HepG2 (cell line): ENCODE measurements around the gene TMEM135.

ENCODE experiments used
- POLR2A ChIP-seq, 2 experiments: IDR thresholded peaks; 2 replicates each; pipeline ENCODE4 v1.6.1; 2011; ENCODE audit warnings: low read depth in 2 of 2, low read length in 2 of 2, mild to moderate bottlenecking in 1 of 2, moderate library complexity in 1 of 2; ENCODE audit not compliant: insufficient read depth in 1 of 2
- RCOR2 ChIP-seq: IDR thresholded peaks from 2 replicates; pipeline ENCODE4 v1.6.1; 2016; ENCODE audit warnings: missing biosample characterization, missing genetic modification reagents
- RFX5 ChIP-seq: IDR thresholded peaks from 2 replicates; pipeline ENCODE4 v1.6.1; 2011; ENCODE audit warnings: low read depth, low read length, improper control_type of control experiment
- ZSCAN9 ChIP-seq: IDR thresholded peaks from 2 replicates; pipeline ENCODE4 v1.6.1; 2016; ENCODE audit warnings: borderline replicate concordance
- TF ChIP-seq, protein P1 (sequence below): sonication (generic); formaldehyde crosslinking; IDR thresholded peaks from 2 replicates; pipeline ENCODE4 v1.5.0; 2020; ENCODE audit warnings: mild to moderate bottlenecking, missing genetic modification reagents, moderate library complexity

DNA sequence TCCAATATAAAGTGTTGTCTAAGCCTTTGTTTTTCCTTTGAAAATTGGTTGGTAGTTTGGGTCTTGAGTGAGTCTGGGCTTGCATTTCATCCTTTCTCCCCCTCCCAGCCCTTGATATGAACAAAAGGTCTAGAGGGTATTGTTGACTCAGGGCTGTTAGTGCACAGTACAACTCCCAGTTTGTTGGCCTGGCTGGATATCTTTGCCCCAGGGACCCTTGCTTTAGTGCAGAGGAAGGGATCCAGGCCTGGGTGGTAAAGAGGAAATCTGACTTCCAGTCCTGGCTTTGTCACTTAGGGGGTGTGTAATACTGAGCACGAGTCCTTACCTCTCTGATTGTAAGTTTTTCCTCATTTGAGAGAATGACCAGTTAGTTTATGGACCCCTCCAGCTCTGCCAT is 330.4 kb downstream of the TMEM135 start:
- TF ChIP-seq RFX5: no peak
- TF ChIP-seq ZSCAN9: no peak
- TF ChIP-seq, protein P1, sequence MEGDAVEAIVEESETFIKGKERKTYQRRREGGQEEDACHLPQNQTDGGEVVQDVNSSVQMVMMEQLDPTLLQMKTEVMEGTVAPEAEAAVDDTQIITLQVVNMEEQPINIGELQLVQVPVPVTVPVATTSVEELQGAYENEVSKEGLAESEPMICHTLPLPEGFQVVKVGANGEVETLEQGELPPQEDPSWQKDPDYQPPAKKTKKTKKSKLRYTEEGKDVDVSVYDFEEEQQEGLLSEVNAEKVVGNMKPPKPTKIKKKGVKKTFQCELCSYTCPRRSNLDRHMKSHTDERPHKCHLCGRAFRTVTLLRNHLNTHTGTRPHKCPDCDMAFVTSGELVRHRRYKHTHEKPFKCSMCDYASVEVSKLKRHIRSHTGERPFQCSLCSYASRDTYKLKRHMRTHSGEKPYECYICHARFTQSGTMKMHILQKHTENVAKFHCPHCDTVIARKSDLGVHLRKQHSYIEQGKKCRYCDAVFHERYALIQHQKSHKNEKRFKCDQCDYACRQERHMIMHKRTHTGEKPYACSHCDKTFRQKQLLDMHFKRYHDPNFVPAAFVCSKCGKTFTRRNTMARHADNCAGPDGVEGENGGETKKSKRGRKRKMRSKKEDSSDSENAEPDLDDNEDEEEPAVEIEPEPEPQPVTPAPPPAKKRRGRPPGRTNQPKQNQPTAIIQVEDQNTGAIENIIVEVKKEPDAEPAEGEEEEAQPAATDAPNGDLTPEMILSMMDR: no peak
- TF ChIP-seq POLR2A (IDR thresholded peaks at IDR 0.05; ENCODE audit: insufficient read depth in 1 of 2, low read depth in 2 of 2, low read length in 2 of 2): no peak
- no peak for TF ChIP-seq RCOR2 (CRISPR knock-in tag)
